ES-I3 (cell line): ENCODE data around the gene ABHD15.
A peak's percentile ranks its signal among the peaks of the same experiment; 100 is the strongest.

ENCODE experiments used
- H3K36me3 ChIP-seq: 2 replicates; pipeline ENCODE4 v1.6.1; 2013; ENCODE audit warnings: mild to moderate bottlenecking, low read length, control low read depth, moderate library complexity; ENCODE audit not compliant: insufficient read depth
- H3K4me1 ChIP-seq: 2 replicates; pipeline ENCODE4 v1.6.1; 2013; ENCODE audit warnings: mild to moderate bottlenecking, control low read depth, low read length; ENCODE audit not compliant: insufficient read depth
- H3K9ac ChIP-seq: 2 replicates; pipeline ENCODE4 v1.6.1; 2013; ENCODE audit warnings: low read depth, mild to moderate bottlenecking, low read length, moderate library complexity
- H3K9me3 ChIP-seq: 2 replicates; pipeline ENCODE4 v1.6.1; 2013; ENCODE audit warnings: mild to moderate bottlenecking, low read length, moderate library complexity; ENCODE audit not compliant: control insufficient read depth, insufficient read depth

Gene ABHD15

DNA sequence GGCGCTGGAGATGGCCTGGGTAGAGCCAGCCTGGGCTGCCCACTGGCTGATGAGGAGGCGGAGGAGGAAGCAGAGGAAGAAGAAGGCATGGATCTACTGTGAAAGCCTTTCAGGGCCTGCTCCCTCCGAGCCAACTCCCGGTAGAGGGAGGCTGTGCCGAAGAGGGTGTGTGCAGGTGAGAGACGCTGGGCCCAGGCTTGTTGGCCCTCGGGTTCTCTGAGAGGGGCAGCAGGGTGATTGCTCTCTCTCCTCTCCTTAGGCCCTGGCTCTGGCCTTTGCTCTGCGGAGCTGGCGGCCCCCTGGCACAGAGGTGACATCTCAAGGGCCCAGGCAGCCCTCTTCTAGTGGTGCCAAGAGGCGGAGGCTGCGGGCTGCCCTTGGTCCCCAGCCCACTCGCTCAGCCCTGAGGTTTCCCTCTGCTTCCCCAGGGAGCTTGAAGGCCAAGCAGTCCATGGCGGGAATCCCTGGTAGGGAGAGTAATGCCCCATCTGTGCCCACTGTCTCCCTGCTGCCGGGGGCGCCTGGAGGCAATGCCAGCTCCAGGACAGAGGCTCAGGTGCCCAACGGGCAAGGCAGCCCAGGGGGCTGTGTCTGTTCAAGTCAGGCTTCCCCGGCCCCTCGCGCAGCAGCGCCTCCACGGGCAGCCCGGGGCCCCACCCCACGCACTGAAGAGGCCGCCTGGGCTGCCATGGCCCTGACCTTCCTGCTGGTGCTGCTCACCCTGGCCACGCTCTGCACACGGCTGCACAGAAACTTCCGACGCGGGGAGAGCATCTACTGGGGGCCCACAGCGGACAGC is 5.2 kb upstream of the ABHD15 start:
- Histone ChIP-seq H3K36me3 (no peaks in the 10 kb centered on the region), H3K9ac (peak overlapping the region; percentile 38; the same call in 1 of the 2 replicates), H3K9me3 (no peaks in the 10 kb centered on the region), H3K4me1 (peaks cover 3% of the 10 kb centered on the region; the same call in 1 of the 2 replicates)

DNA sequence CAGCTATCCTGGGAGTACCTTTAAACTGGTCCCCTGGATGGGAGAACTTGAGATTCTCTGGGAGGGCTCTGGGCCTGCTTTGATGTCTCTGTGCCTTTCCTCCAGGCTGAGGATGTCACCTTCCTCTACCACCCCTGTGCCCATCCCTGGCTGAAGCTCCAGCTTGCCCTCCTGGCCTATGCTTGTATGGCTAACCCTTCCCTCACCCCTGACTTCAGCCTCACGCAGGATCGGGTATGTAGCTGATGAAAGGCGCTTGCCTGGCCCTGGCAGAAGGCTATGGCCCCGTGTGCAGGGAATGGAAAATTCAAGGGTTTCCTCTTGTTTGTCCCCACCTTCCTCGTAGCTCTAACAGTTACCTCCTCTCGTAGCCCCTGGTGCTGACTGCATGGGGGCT is 4.6 kb upstream of the ABHD15 start:
- Histone ChIP-seq H3K4me1 (peaks cover 3% of the 10 kb centered on the region; the same call in 1 of the 2 replicates), H3K36me3 (no peaks in the 10 kb centered on the region), H3K9me3 (no peaks in the 10 kb centered on the region), H3K9ac (no peak overlapping the region)

DNA sequence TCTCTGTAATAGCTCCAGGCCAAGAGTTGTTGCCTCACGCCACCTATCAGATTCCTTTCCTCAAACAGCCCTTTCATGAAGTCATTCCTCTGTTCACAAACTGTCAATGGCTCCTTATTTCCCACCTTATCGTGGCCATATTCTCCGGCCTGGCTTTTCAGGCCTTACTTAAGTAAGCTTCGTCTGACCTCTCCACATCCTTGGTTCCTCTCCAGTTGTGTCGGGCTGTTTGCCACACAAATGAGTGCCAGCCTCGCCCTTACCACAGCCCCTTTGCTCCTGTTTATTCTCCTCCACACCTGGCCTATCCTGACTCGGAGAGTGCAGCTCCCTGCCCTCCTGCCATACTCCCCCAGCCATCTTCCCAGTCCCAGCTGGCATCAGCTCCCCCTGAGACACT is 3.7 kb upstream of the ABHD15 start:
- no peak overlapping the region for H3K9ac ChIP-seq
- H3K36me3 ChIP-seq, result no peaks in the 10 kb centered on the region
- H3K4me1 ChIP-seq, result peaks cover 6% of the 10 kb centered on the region; the same call in 1 of the 2 replicates
- no peaks in the 10 kb centered on the region for H3K9me3 ChIP-seq

DNA sequence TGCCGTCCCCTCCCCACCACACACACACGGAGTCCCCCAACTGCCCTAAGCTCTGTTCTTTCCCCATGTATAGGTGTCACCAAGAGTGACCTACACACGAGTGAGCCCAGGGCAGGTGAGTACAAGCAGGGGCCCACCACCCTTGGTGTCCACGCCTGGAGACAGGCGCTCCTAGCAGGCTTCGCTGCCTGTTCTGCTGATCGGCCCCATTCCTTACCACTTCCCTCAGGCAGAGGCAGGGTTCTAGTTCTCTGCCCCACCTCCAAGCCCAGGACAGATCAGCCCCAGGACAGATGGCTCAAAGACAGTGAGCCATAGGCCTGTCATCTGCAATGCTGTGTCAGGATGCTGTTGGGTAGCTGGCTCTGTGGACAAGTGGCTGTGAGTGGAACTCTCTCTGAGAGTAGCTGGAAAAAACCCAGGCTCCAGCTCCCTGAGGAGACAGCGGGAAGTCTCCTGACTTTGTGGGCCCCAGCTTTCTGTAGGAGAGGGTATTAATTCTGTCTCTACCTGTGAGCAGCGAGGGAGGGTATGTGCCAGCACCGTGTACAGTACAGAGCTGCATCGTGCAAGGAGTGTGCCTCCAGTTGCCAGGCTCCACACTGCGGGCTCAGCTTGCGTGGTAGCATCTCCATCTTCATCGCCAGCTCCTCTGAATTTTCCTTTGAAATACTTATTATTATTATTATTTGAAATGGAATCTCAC is 2.6 kb upstream of the ABHD15 start:
- Histone ChIP-seq H3K4me1 (peaks cover 8% of the 10 kb centered on the region; the same call in 1 of the 2 replicates), H3K36me3 (no peaks in the 10 kb centered on the region), H3K9ac (peak overlapping the region; percentile 59), H3K9me3 (no peaks in the 10 kb centered on the region)

DNA sequence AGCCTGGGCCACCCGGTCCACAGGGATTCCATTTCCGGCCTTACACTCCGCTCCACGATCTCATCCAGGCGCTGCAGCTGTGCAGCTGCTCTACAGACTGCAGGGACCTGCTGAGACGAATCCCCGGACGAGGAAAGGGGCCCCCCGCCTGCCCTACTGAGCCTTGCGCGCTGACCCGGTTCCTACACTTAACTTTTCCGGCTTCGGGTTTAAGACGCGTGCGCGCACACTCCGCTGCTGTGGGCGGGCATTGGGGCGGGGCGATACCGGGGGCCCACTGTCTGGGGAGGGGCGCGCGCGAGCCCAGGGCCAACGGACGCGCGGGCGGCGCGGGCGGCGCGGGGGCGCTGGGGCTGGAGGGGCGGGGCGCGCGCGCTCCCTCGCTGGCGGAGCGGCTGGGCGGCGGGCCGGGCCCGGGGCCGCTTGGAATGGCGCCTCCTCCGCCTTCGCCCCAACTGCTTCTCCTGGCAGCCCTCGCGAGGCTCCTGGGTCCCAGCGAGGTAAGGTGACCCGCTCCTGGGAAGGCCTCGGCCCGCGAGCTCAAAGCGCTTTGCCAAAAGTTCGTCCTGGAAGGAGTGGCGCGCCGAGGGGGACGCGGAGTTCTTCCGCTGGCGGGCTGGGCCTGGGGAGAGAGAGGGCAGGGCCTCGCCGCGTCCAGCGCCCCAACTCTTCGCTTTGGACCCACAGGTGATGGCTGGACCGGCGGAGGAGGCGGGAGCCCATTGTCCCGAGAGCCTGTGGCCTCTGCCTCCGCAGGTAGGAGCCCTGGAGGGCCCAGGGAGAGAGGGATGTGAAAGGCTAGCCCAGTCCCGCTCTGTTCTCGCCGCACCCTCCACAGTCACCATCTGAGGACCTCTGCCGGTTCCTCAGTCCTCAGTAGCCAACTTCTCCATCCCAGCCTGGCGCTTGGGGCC is 1.8 kb upstream of the ABHD15 start, which contains the start of gene TP53I13:
TSS of gene TP53I13 (plus strand) at position 371 of the 914 bp plus-strand sequence. CDS start at position 429, 58 bp downstream.
- H3K9me3 ChIP-seq, result no peaks in the 10 kb centered on the region
- H3K36me3 ChIP-seq, result no peaks in the 10 kb centered on the region
- peak within 1 kb of the TSS; percentile 59 for H3K9ac ChIP-seq
- peaks cover 8% of the 10 kb centered on the region; the same call in 1 of the 2 replicates for H3K4me1 ChIP-seq

DNA sequence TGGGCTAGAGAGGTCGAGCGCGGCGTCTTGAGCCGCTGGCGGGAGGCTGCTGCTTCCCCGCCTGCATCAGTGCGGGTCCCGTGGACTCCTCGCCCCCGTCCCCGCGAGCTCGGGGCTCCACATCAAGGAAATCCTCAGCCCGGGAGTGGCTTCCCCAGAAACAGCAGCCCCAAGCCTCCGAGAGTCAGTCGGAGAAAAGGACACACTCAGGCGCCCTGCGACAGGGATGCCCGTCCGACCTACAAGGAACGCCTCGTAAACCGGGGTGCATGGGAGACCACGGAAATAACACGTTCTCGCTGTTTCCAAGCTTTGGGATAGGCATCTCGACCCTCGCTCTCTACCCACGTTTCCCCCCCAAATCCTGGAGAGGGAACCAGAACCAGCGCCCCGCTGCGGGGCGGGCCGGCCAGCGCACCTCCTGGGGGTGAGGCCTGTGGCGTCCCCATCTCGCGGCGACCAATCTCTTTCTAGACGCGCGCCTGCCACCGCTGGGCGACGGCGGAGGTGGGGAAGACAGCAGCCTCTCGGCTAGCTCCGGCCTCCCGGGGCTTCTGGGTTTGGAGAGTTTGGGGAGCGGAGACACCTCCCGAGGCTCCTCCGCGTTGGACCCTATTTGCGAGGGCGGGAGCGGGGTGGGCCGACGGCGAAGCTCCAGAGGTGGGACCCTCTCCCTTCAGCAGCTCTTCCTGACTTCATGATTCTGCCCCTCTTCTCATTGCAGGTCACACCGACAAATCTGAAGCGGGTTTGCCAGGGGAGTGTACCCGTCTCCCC is 905 bp upstream of the ABHD15 start:
- Histone ChIP-seq H3K36me3 (no peaks in the 10 kb centered on the region), H3K9me3 (no peaks in the 10 kb centered on the region), H3K9ac (peak overlapping the region; percentile 54), H3K4me1 (peaks cover 8% of the 10 kb centered on the region; the same call in 1 of the 2 replicates)

DNA sequence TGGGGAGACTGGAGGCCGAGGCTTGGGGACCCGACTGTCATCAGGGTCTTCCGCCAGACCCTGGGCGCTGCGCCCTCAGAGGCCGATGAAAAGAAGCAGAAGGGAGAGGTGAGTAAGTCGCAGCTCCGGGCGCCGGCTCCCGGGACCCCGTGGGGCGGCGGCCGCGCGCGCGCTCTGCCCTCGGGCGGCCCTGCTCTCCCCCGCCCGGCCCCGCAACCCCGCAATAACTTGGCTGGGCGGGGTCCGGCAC is 392 bp upstream of the ABHD15 start:
- no peaks in the 10 kb centered on the region for H3K9me3 ChIP-seq
- H3K4me1 ChIP-seq, result peaks cover 7% of the 10 kb centered on the region; the same call in 1 of the 2 replicates
- H3K36me3 ChIP-seq, result no peaks in the 10 kb centered on the region
- H3K9ac ChIP-seq, result peak overlapping the region; percentile 54; the same call in 1 of the 2 replicates

DNA sequence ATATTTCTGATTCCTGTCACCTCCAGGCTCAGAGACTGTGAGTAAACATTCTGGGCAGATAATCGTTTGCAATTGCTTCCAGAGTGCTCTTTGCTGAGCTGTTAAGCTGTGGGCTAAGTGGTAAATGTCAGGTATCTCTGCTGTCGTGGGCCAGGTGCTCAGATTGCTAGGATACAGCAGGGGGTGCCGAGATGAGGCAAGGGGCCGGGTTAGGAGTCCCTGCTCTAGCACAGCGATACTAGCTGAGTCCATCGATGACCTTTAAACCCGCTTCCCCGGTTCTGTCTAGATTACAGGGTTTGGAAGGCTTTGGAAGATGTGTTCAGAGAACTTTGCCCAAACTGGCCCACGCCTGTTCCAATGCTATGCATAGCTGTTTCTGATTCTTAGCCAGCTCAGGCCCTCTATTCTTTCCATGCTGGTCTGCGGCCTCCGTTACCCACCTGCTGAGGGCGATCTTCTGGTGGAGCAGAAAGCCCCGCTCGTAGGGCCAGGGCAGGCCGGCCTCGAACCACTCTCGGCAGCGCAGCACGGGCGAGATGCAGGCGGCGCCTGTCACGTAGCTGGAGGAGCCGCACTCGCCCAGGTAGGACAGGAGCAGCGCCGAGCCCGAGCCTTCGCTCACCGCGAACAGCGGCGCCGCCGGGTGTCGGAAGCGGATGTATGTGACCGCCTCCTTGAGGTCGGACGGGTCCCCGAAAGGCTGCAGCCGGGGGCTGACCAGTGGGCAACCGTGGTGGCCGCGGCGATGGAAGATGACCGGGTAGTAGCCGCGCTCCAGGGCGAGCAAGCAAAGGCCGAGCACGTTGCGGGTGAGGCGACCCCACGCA is 979 bp downstream of the ABHD15 start:
- Histone ChIP-seq H3K4me1 (peaks cover 6% of the 10 kb centered on the region; the same call in 1 of the 2 replicates), H3K9ac (peak overlapping the region; percentile 54), H3K9me3 (no peaks in the 10 kb centered on the region), H3K36me3 (no peaks in the 10 kb centered on the region)

DNA sequence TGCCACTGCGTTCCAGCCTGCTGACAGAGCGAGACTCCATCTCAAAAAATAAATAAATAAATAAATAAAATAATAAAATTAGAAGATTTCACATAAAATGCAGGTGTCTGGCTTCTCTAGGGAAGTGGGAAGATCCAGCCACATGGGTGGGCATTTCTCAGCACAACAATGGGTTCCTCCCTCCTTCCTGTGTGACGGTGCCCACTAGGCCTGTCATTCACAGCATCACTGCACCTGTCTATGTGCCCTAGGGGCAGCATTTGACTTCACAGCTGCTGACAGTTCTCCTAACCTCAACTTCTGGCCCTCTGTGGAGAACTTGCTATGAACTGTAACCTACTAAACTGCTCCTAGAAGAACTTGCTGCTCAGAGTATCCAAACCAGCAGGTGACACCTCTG is 3.0 kb downstream of the ABHD15 start:
- no peaks in the 10 kb centered on the region for H3K36me3 ChIP-seq
- no peak overlapping the region for H3K9ac ChIP-seq
- peaks cover 6% of the 10 kb centered on the region; the same call in 1 of the 2 replicates for H3K4me1 ChIP-seq
- H3K9me3 ChIP-seq, result no peaks in the 10 kb centered on the region

DNA sequence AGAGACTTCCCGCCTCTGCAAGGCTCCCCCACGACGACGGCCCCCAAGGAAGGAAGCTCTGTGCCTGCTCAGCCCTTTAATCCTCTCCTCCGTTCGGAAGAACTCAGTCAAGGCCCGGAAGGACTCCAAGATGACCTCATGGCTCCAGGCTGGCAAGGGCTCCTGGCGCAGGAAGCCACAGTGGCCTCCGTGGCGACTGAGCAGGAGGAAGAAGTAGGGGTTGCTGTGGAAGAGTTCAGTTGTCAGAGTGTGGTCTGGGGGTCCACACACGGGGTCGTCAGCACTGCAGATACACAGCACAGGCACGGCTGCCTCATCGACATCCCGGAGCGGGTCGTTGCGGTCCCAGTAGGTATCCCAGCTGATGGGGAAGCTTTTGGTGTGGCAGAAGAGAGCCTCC is 4.2 kb downstream of the ABHD15 start:
- no peaks in the 10 kb centered on the region for H3K36me3 ChIP-seq

DNA sequence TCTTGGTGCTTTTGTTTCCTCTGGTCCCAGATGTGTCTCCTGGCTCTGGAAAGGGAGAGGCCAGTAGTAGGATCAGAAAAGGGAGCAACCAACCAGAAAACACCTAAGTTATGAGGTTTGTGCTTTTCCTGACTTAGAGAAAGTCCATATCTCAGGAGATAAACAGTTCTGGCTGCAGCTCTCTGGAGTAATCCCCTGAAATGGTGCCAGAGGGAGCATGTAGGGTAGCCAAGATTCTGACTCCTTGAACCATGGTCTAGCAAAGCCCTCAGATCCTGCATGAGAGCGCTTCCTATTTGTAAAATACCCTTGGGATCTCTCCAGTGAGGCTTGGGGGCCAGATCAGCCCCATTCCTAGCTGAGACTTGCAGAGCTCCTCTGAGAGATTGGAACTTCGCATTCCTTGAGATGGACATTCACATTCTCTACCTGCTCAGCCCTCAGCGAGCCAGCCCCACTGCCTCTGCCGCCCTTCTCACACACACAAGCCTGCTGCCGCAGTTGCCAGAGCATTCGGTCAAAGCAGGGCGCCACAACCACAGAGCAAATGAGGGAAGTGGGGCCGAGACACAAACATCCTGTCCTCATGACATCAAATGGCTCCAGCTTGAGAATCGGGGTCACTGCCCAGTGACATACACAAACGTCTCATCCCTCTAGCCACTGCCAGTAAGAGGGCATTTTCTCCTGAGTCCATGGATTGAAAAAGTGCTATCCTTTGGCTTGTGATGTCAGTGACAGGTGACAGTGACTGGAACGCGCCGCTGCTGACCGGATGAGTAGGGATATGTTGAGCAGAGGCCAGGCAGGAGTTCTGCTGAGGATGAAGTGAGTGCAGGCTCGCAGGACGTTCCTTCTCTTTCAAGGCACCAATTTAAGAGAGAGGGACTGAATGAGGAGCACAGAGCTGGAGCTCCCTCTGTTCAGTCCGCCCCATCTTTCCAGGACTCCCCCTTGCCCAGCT is 5.0 kb downstream of the ABHD15 start:
- Histone ChIP-seq H3K9ac (no peak overlapping the region), H3K9me3 (no peaks in the 10 kb centered on the region), H3K36me3 (no peaks in the 10 kb centered on the region), H3K4me1 (peaks cover 6% of the 10 kb centered on the region; the same call in 1 of the 2 replicates)

More for the DNA sequence above, 4.2 kb downstream of the ABHD15 start:
- H3K9me3 ChIP-seq, result no peaks in the 10 kb centered on the region
- H3K4me1 ChIP-seq, result peaks cover 6% of the 10 kb centered on the region; the same call in 1 of the 2 replicates
- H3K9ac ChIP-seq, result no peak overlapping the region

DNA sequence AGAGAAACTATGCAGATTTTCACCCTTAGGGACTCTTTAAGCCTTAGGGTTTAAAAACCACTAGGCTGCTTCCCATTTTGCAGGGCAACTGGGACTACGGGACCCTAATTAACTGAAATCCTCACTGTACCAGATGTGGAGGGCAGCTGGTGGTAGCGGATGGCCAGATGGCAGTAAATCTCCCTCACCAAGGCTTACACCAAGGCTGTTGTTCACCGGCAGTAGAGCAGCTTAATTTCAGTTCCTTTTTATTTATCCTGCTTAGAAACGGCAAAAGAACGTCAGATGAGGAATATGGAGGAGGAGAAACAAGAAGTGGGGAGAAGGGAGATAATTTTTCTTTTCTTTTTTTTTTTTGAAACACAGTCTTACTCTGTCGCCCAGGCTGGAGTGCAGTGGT is 6.5 kb downstream of the ABHD15 start:
- H3K9ac ChIP-seq, result no peak overlapping the region
- no peaks in the 10 kb centered on the region for H3K36me3 ChIP-seq
- H3K9me3 ChIP-seq, result no peaks in the 10 kb centered on the region
- peaks cover under 1% of the 10 kb centered on the region; the same call in 1 of the 2 replicates for H3K4me1 ChIP-seq
